CD4-positive, alpha-beta memory T cell (primary cell): ENCODE measurements around the gene PMEPA1. TPM values are rescaled to one million over a fixed set of nuclear protein-coding genes. Genes with fewer than 3 reads are reported as not detected.

Experiments used
- CTCF ChIA-PET: fragments of 350-600 bp; sonication (Branson Sonifier 250); formaldehyde crosslinking; loops from one replicate; lab custom pipeline; 2021; ENCODE audit warnings: inconsistent platforms; ENCODE audit not compliant: partially characterized antibody; lab: Charles Lee
- POLR2A ChIA-PET: fragments of 350-600 bp; sonication (Branson Sonifier 250); formaldehyde crosslinking; loops from one replicate; lab custom pipeline; 2021; ENCODE audit not compliant: partially characterized antibody; lab: Charles Lee
- DNase-seq, 5 donors: peaks; one replicate each; pipeline versions ENCODE4 v3.0.0 to v3.0.0-alpha.2; 2020 to 2022; ENCODE audit warnings: mixed read lengths in 1 of 5
- H3K27ac ChIP-seq: one replicate; pipeline ENCODE4 v1.7.0; 2013; ENCODE audit warnings: low read depth, low read length
- H3K27me3 ChIP-seq: 2 replicates; pipeline ENCODE4 v1.7.0; 2013; ENCODE audit warnings: mild to moderate bottlenecking, low read length, moderate library complexity; ENCODE audit not compliant: insufficient read depth
- H3K36me3 ChIP-seq: 2 replicates; pipeline ENCODE4 v1.7.0; 2013; ENCODE audit warnings: mild to moderate bottlenecking, low read length, moderate library complexity; ENCODE audit not compliant: insufficient read depth
- H3K4me1 ChIP-seq: 2 replicates; pipeline ENCODE4 v1.7.0; 2013; ENCODE audit warnings: mild to moderate bottlenecking, low read length, moderate library complexity; ENCODE audit not compliant: insufficient read depth
- H3K4me3 ChIP-seq, 2 donors: one replicate each; pipeline ENCODE4 v1.7.0; 2013; ENCODE audit warnings: low read length in 2 of 2, mild to moderate bottlenecking in 1 of 2
- H3K9me3 ChIP-seq, 2 donors: one replicate each; pipeline ENCODE4 v1.7.0; 2013; ENCODE audit warnings: low read length in 2 of 2, control low read depth in 1 of 2; ENCODE audit not compliant: control insufficient read depth in 1 of 2
- H3K27ac Mint-ChIP-seq, 7 donors: one replicate each; pipeline ENCODE4 v1.8.0; 2020 to 2021; ENCODE audit warnings: mixed read lengths in 7 of 7, mild to moderate bottlenecking in 6 of 7, inconsistent platforms in 3 of 7, moderate library complexity in 3 of 7
- H3K27me3 Mint-ChIP-seq, 2 donors: one replicate each; pipeline ENCODE4 v1.8.0; 2020 to 2021; ENCODE audit warnings: mixed read lengths in 2 of 2
- H3K36me3 Mint-ChIP-seq, 2 donors: one replicate each; pipeline ENCODE4 v1.8.0; 2020 to 2021; ENCODE audit warnings: mixed read lengths in 2 of 2, inconsistent platforms in 1 of 2, mild to moderate bottlenecking in 1 of 2
- H3K4me1 Mint-ChIP-seq, 4 donors: one replicate each; pipeline ENCODE4 v1.8.0; 2020 to 2021; ENCODE audit warnings: mixed read lengths in 4 of 4, mild to moderate bottlenecking in 1 of 4
- H3K4me3 Mint-ChIP-seq, 8 donors: one replicate each; pipeline ENCODE4 v1.8.0; 2020 to 2021; ENCODE audit warnings: mixed read lengths in 8 of 8, mild to moderate bottlenecking in 7 of 8, moderate library complexity in 6 of 8, inconsistent platforms in 3 of 8
- H3K9me3 Mint-ChIP-seq, 8 donors: one replicate each; pipeline ENCODE4 v1.8.0; 2020 to 2021; ENCODE audit warnings: mixed read lengths in 8 of 8, mild to moderate bottlenecking in 5 of 8, inconsistent platforms in 3 of 8, moderate library complexity in 1 of 8
- intact Hi-C: fragments of 100-400 bp; cut with micrococcal nuclease; formaldehyde crosslinking; loops from one replicate; pipeline ENCODE4 v1.15.1; 2023
- polyA plus RNA-seq, 2 donors: library from polyadenylated mRNA; unstranded; fragments of 300-500 nt; fragmentation: Illumina TruSeq; gene quantifications; one replicate each; pipeline ENCODE4 v1.2.3, GENCODE V29; 2021
- total RNA-seq, 2 experiments: library from RNA; stranded (reverse); gene quantifications; one replicate each; pipeline ENCODE4 v1.2.3, GENCODE V29; 2021

Gene PMEPA1
- total and polyA plus RNA-seq, 4 experiments from 2014 or later, result 1.2 to 8.9 (median 5.5) TPM

- no peak overlapping the region for H3K27ac Mint-ChIP-seq
These were observed 27.5 kb upstream of the PMEPA1 start for GRCh38 chr20:57737349-57737748.

GRCh38 chr20:57736738-57737347 is 27.0 kb upstream of the PMEPA1 start:
- no peaks in the 10 kb centered on the region for H3K36me3 Mint-ChIP-seq
- no peak for DNase-seq
- no peaks in the 10 kb centered on the region for H3K9me3 ChIP-seq
- no peak overlapping the region for H3K4me3 Mint-ChIP-seq
- ChIA-PET POLR2A (no interaction called here), CTCF (interaction anchor here (1.1 kb wide), 1 partner anchor 114 kb away, joined by 3 read pairs; no protein-coding TSS in a partner anchor)
- H3K4me1 ChIP-seq, result no peaks in the 10 kb centered on the region
- no peaks in the 10 kb centered on the region for H3K27me3 ChIP-seq
- intact Hi-C loops, result no loop called here
- no peaks in the 10 kb centered on the region for H3K4me1 Mint-ChIP-seq
- H3K9me3 Mint-ChIP-seq, result no peaks in the 10 kb centered on the region
- H3K27me3 Mint-ChIP-seq, result peaks cover 15 to 17% of the 10 kb centered on the region in 2 donors
- no peak overlapping the region for H3K27ac ChIP-seq
- no peak overlapping the region for H3K27ac Mint-ChIP-seq
- no peaks in the 10 kb centered on the region for H3K36me3 ChIP-seq
- H3K4me3 ChIP-seq, result no peak overlapping the region

More at GRCh38 chr20:57737349-57737748, 27.5 kb upstream of the PMEPA1 start:
- intact Hi-C loops, result no loop called here
- Histone ChIP-seq H3K4me3 (peak overlapping the region in 1 of 2 donors; percentile 11), H3K27me3 (no peaks in the 10 kb centered on the region), H3K9me3 (no peaks in the 10 kb centered on the region), H3K36me3 (no peaks in the 10 kb centered on the region), H3K4me1 (no peaks in the 10 kb centered on the region), H3K27ac (no peak overlapping the region)
- no peak for DNase-seq
- CTCF ChIA-PET, result interaction anchor here (1.1 kb wide), 1 partner anchor 115 kb away, joined by 3 read pairs; no protein-coding TSS in a partner anchor
- peaks cover 18 to 22% of the 10 kb centered on the region in 2 donors for H3K27me3 Mint-ChIP-seq
- no peak overlapping the region for H3K4me3 Mint-ChIP-seq
- H3K9me3 Mint-ChIP-seq, result no peaks in the 10 kb centered on the region
- no peaks in the 10 kb centered on the region for H3K4me1 Mint-ChIP-seq
- POLR2A ChIA-PET, result no interaction called here
- no peaks in the 10 kb centered on the region for H3K36me3 Mint-ChIP-seq

GRCh38 chr20:57735831-57736737 is 26.3 kb upstream of the PMEPA1 start:
- Mint-ChIP-seq H3K27ac (no peak overlapping the region), H3K9me3 (no peaks in the 10 kb centered on the region), H3K4me1 (no peaks in the 10 kb centered on the region), H3K27me3 (peaks cover 13 to 14% of the 10 kb centered on the region in 2 donors), H3K4me3 (no peak overlapping the region), H3K36me3 (no peaks in the 10 kb centered on the region)
- Histone ChIP-seq H3K9me3 (no peaks in the 10 kb centered on the region), H3K27me3 (no peaks in the 10 kb centered on the region), H3K4me3 (no peak overlapping the region), H3K36me3 (no peaks in the 10 kb centered on the region), H3K4me1 (no peaks in the 10 kb centered on the region), H3K27ac (no peak overlapping the region)
- intact Hi-C loops, result no loop called here
- ChIA-PET CTCF (interaction anchor here (1.1 kb wide), 1 partner anchor 114 kb away, joined by 3 read pairs; no protein-coding TSS in a partner anchor), POLR2A (no interaction called here)
- DNase-seq, result no peak

GRCh38 chr20:57734754-57735153 is 24.9 kb upstream of the PMEPA1 start:
- no peak overlapping the region for H3K4me3 ChIP-seq
- no peaks in the 10 kb centered on the region for H3K9me3 ChIP-seq
- no peak overlapping the region for H3K27ac ChIP-seq
- POLR2A ChIA-PET, result no interaction called here
- intact Hi-C loops, result no loop called here
- no peak overlapping the region for H3K4me3 Mint-ChIP-seq
- no peak for DNase-seq
- CTCF ChIA-PET, result interaction anchor here (0.5 kb wide), 1 partner anchor 11 kb away, joined by 4 read pairs; no protein-coding TSS in a partner anchor
- H3K27me3 ChIP-seq, result no peaks in the 10 kb centered on the region
- peaks cover 12 to 14% of the 10 kb centered on the region in 2 donors for H3K27me3 Mint-ChIP-seq
- H3K9me3 Mint-ChIP-seq, result no peaks in the 10 kb centered on the region
- no peaks in the 10 kb centered on the region for H3K36me3 ChIP-seq
- no peaks in the 10 kb centered on the region for H3K4me1 ChIP-seq
- no peak overlapping the region for H3K27ac Mint-ChIP-seq
- H3K36me3 Mint-ChIP-seq, result no peaks in the 10 kb centered on the region
- H3K4me1 Mint-ChIP-seq, result no peaks in the 10 kb centered on the region

GRCh38 chr20:57732226-57732625 is 22.4 kb upstream of the PMEPA1 start:
- Mint-ChIP-seq H3K27ac (no peak overlapping the region), H3K4me1 (no peaks in the 10 kb centered on the region), H3K9me3 (no peaks in the 10 kb centered on the region), H3K4me3 (no peak overlapping the region), H3K36me3 (no peaks in the 10 kb centered on the region), H3K27me3 (peaks cover 6 to 12% of the 10 kb centered on the region in 2 donors)
- POLR2A ChIA-PET, result no interaction called here
- no peak for DNase-seq
- Histone ChIP-seq H3K9me3 (no peaks in the 10 kb centered on the region), H3K27ac (no peak overlapping the region), H3K4me3 (no peak overlapping the region), H3K27me3 (no peaks in the 10 kb centered on the region), H3K36me3 (no peaks in the 10 kb centered on the region), H3K4me1 (no peaks in the 10 kb centered on the region)
- CTCF ChIA-PET, result no interaction called here
- intact Hi-C loops, result no loop called here

GRCh38 chr20:57728762-57729161 is 18.9 kb upstream of the PMEPA1 start:
- Histone ChIP-seq H3K36me3 (no peaks in the 10 kb centered on the region), H3K27ac (no peak overlapping the region), H3K4me1 (no peaks in the 10 kb centered on the region), H3K4me3 (no peak overlapping the region), H3K9me3 (no peaks in the 10 kb centered on the region), H3K27me3 (no peaks in the 10 kb centered on the region)
- H3K4me3 Mint-ChIP-seq, result no peak overlapping the region
- peaks cover 3 to 8% of the 10 kb centered on the region in 2 donors for H3K27me3 Mint-ChIP-seq
- no peak for DNase-seq
- intact Hi-C loops, result no loop called here
- no peaks in the 10 kb centered on the region for H3K4me1 Mint-ChIP-seq
- H3K27ac Mint-ChIP-seq, result no peak overlapping the region
- H3K9me3 Mint-ChIP-seq, result no peaks in the 10 kb centered on the region
- POLR2A ChIA-PET, result no interaction called here
- CTCF ChIA-PET, result no interaction called here
- no peaks in the 10 kb centered on the region for H3K36me3 Mint-ChIP-seq

- ChIA-PET POLR2A (no interaction called here), CTCF (no interaction called here)
- Histone ChIP-seq H3K27ac (no peak overlapping the region), H3K4me3 (no peak overlapping the region), H3K4me1 (no peaks in the 10 kb centered on the region), H3K27me3 (no peaks in the 10 kb centered on the region), H3K36me3 (no peaks in the 10 kb centered on the region), H3K9me3 (no peaks in the 10 kb centered on the region)
- Mint-ChIP-seq H3K9me3 (no peaks in the 10 kb centered on the region), H3K27ac (no peak overlapping the region), H3K4me3 (no peak overlapping the region), H3K4me1 (no peaks in the 10 kb centered on the region), H3K36me3 (no peaks in the 10 kb centered on the region), H3K27me3 (peaks cover 7 to 12% of the 10 kb centered on the region in 2 donors)
- intact Hi-C loops, result no loop called here
- DNase-seq, result no peak
These were observed 18.0 kb upstream of the PMEPA1 start for GRCh38 chr20:57727863-57728262.
